MM.1S (cell line): ENCODE measurements around the gene FGD6.

Experiments used
- DNase-seq: peaks from one replicate; pipeline ENCODE4 v3.0.0-alpha.2; 2015
- H2AFZ ChIP-seq: fragments of 300-600 bp; sonication (generic); 2 replicates; pipeline ENCODE4 v1.6.0; 2016; ENCODE audit warnings: antibody characterized with exemption, low read length
- H3F3A ChIP-seq: fragments of 300-600 bp; sonication (generic); 2 replicates; pipeline ENCODE4 v1.6.1; 2016; ENCODE audit warnings: mild to moderate bottlenecking, antibody characterized with exemption, low read length, moderate library complexity, mixed read lengths; ENCODE audit not compliant: insufficient read depth
- H3K27ac ChIP-seq: fragments of 300-600 bp; sonication (generic); 2 replicates; pipeline ENCODE4 v1.5.1; 2016; ENCODE audit warnings: mild to moderate bottlenecking, low read length
- H3K27me3 ChIP-seq: fragments of 300-600 bp; sonication (generic); replicated peaks from 2 replicates; pipeline ENCODE4 v1.6.0; 2016; ENCODE audit warnings: low read length; ENCODE audit not compliant: insufficient read depth
- H3K36me3 ChIP-seq: fragments of 300-600 bp; sonication (generic); replicated peaks from 2 replicates; pipeline ENCODE4 v1.6.1; 2016; ENCODE audit warnings: mild to moderate bottlenecking, low read length, mixed read lengths; ENCODE audit not compliant: insufficient read depth
- H3K4me1 ChIP-seq: fragments of 300-600 bp; sonication (generic); 2 replicates; pipeline ENCODE4 v1.6.1; 2016; ENCODE audit warnings: low read length, mixed read lengths
- H3K4me2 ChIP-seq: fragments of 300-600 bp; sonication (generic); 2 replicates; pipeline ENCODE4 v1.6.0; 2016; ENCODE audit warnings: low read depth, low read length
- H3K4me3 ChIP-seq: fragments of 300-600 bp; sonication (generic); 2 replicates; pipeline ENCODE4 v1.5.1; 2016; ENCODE audit warnings: low read length, mixed read lengths
- H3K79me2 ChIP-seq: fragments of 300-600 bp; sonication (generic); 2 replicates; pipeline ENCODE4 v1.6.1; 2016; ENCODE audit warnings: mixed run types, low read length, mixed read lengths
- H3K9ac ChIP-seq: fragments of 300-600 bp; sonication (generic); 2 replicates; pipeline ENCODE4 v1.6.1; 2016; ENCODE audit warnings: low read length, mixed read lengths
- H3K9me2 ChIP-seq: fragments of 300-600 bp; sonication (generic); replicated peaks from 2 replicates; pipeline ENCODE4 v1.6.1; 2016; ENCODE audit warnings: mild to moderate bottlenecking, low read length, mixed read lengths; ENCODE audit not compliant: insufficient read depth
- H3K9me3 ChIP-seq: fragments of 300-600 bp; sonication (generic); replicated peaks from 2 replicates; pipeline ENCODE4 v1.6.1; 2016; ENCODE audit warnings: mild to moderate bottlenecking, low read length, mixed read lengths; ENCODE audit not compliant: insufficient read depth
- H4K20me1 ChIP-seq: fragments of 300-600 bp; sonication (generic); 2 replicates; pipeline ENCODE4 v1.6.1; 2016; ENCODE audit warnings: mild to moderate bottlenecking, low read length, moderate library complexity, mixed read lengths; ENCODE audit not compliant: insufficient read depth
- EZH2 ChIP-seq: fragments of 300-600 bp; sonication (generic); optimal IDR thresholded peaks from 2 replicates; pipeline ENCODE3; 2017; ENCODE audit warnings: low read depth, mild to moderate bottlenecking, antibody characterized with exemption, low read length, mixed read lengths
- EZH2phosphoT487 ChIP-seq: fragments of 300-600 bp; sonication (generic); IDR thresholded peaks from 2 replicates; pipeline ENCODE4 v1.6.1; 2018; ENCODE audit warnings: antibody characterized with exemption, low read length
- TF ChIP-seq, protein P1 (sequence below): fragments of 300-600 bp; sonication (generic); IDR thresholded peaks from 2 replicates; pipeline ENCODE4 v1.5.1; 2016; ENCODE audit warnings: antibody characterized with exemption, low read length, mixed read lengths

FGD6 gene

DNA sequence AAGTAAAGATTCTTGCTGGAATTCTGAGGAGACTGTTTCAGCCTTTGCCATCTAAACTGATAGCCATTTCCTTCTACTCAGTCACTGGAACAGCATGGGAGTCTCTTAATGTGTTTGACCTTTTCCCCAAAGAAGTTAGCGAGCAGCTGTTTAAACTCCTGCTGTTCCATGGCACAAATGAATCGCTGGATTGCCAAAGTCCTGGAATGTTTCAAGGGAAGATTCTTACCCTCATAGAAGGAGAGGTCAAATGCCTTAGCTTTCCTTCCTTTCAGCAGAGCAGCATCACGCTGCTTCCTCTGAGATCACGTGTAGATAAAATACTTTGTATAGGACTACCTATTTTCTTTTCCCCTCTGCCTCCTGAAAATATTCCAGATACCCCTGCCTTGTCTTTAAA lies 133.3 kb downstream of the FGD6 start:
- TF ChIP-seq, protein P1, sequence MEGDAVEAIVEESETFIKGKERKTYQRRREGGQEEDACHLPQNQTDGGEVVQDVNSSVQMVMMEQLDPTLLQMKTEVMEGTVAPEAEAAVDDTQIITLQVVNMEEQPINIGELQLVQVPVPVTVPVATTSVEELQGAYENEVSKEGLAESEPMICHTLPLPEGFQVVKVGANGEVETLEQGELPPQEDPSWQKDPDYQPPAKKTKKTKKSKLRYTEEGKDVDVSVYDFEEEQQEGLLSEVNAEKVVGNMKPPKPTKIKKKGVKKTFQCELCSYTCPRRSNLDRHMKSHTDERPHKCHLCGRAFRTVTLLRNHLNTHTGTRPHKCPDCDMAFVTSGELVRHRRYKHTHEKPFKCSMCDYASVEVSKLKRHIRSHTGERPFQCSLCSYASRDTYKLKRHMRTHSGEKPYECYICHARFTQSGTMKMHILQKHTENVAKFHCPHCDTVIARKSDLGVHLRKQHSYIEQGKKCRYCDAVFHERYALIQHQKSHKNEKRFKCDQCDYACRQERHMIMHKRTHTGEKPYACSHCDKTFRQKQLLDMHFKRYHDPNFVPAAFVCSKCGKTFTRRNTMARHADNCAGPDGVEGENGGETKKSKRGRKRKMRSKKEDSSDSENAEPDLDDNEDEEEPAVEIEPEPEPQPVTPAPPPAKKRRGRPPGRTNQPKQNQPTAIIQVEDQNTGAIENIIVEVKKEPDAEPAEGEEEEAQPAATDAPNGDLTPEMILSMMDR: no peak
- TF ChIP-seq EZH2phosphoT487 (no peak), EZH2 (no peak)
- H3K4me2 ChIP-seq: no peak overlapping the region
- no peak for DNase-seq
- no peaks in the 10 kb centered on the region for H3K9me2 ChIP-seq
- H2AFZ ChIP-seq: no peak overlapping the region
- H3K36me3 ChIP-seq: no peaks in the 10 kb centered on the region
- no peak overlapping the region for H3K27ac ChIP-seq
- no peak overlapping the region for H3K9ac ChIP-seq
- peaks cover 11% of the 10 kb centered on the region for H3K4me1 ChIP-seq
- no peaks in the 10 kb centered on the region for H3K79me2 ChIP-seq
- H3K9me3 ChIP-seq: no peaks in the 10 kb centered on the region
- H3K27me3 ChIP-seq: no peaks in the 10 kb centered on the region
- no peak overlapping the region for H3K4me3 ChIP-seq
- H4K20me1 ChIP-seq: no peaks in the 10 kb centered on the region
- no peaks in the 10 kb centered on the region for H3F3A ChIP-seq

DNA sequence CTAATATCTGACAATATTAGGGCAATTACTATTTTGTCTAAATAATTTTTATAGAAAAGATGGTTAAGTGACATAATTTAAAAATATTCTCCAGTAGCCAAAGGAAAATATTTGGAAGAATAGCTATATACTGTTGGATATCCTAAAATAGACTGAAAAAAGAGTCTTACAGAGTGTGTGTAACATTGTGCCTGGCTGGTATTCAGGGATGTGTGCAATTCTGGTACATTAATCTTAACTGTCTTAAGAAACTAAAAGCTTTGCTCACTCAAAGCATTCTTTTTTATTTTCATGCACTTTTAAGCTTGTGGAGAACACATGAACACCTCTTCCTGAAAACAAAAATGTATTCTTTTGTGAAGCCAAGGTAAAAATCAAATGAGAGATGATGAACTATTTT lies 133.8 kb downstream of the FGD6 start:
- no peak overlapping the region for H3K27ac ChIP-seq
- H3K9me3 ChIP-seq: no peaks in the 10 kb centered on the region
- no peaks in the 10 kb centered on the region for H4K20me1 ChIP-seq
- H3K4me1 ChIP-seq: peaks cover 6% of the 10 kb centered on the region
- no peak for DNase-seq
- H3K27me3 ChIP-seq: no peaks in the 10 kb centered on the region
- H3K4me2 ChIP-seq: no peak overlapping the region
- no peak overlapping the region for H2AFZ ChIP-seq
- H3K36me3 ChIP-seq: no peaks in the 10 kb centered on the region
- no peaks in the 10 kb centered on the region for H3K79me2 ChIP-seq
- H3K9me2 ChIP-seq: no peaks in the 10 kb centered on the region
- TF ChIP-seq EZH2phosphoT487 (no peak), EZH2 (no peak)
- TF ChIP-seq, protein P1: no peak
- no peak overlapping the region for H3K9ac ChIP-seq
- H3K4me3 ChIP-seq: no peak overlapping the region
- H3F3A ChIP-seq: no peaks in the 10 kb centered on the region

DNA sequence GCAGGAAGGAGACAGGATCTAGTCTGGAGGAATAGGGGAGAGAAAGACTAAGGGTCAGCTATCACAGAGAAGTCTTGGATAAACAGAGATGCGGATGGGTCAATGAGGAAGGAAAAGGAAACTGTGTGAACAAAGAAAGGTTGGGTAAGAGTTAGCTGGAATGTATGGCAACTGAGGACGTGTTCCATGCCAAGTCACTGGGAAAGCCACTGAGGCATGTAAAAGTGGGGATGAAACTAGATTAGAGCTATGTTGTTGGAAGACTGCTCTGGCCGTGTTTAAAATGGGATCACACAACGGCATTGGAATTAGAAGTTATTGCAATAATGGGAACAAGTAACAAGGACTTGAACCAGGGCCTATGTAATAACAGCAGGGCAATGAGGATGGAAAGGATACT lies 139.9 kb downstream of the FGD6 start:
- H3K27me3 ChIP-seq: no peaks in the 10 kb centered on the region
- no peak overlapping the region for H3K9ac ChIP-seq
- H3K4me2 ChIP-seq: no peak overlapping the region
- 0 out of 2 replicates have a peak, but pooled peaks cover 5% of the 10 kb centered on the region for H3F3A ChIP-seq
- H3K79me2 ChIP-seq: peaks cover 10% of the 10 kb centered on the region
- H3K4me1 ChIP-seq: no peaks in the 10 kb centered on the region
- H3K9me2 ChIP-seq: no peaks in the 10 kb centered on the region
- H3K4me3 ChIP-seq: no peak overlapping the region
- no peak overlapping the region for H2AFZ ChIP-seq
- H4K20me1 ChIP-seq: no peaks in the 10 kb centered on the region
- H3K9me3 ChIP-seq: no peaks in the 10 kb centered on the region
- DNase-seq: no peak
- H3K36me3 ChIP-seq: no peaks in the 10 kb centered on the region
- no peak overlapping the region for H3K27ac ChIP-seq
- TF ChIP-seq, protein P1: no peak
- TF ChIP-seq EZH2phosphoT487 (no peak), EZH2 (no peak)
